ENCODE measurements around the gene DLX1.

DNA sequence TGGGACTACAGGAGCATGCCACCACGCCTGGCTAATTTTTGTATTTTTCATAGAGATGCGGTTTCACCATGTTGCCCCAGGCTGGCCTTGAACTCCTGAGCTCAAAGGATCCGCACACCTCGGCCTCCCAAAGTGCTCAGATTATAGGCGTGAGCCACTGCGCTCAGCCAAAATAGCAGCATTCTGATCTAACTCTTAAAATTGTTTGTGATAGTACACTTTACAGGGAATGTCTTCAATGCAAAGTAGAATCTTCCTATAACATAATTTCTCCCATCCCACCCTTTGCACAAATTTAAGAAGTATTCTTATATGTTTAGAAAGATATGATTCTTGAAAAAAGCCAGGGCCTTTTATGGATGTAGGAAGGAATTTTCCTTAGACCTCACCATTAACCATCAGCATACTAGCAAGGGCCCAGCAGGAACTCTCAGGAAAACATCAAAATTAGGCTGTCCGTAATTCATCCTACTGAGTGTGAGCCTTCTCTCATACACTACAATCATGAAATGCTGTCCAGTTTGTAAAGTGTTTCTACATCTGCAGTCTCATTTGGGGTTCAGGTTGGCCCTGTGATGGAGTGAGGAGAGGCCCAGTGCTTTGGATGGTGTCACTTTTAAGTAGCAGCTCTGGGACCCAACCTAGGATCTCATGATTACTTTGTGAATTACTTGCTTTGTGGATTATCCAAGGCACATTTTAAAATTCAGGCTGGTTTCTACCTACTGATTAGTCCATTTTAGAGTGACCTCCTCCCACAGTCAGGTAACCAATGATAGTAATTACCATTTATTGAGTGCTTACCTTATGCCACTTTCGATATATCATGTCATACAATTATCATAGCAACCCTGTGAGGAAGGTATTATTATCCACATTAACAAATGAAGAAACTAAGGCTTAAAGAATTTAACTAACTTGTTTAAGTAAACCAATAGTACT is 37.5 kb upstream of the DLX1 start:
- TF ChIP-seq EZH2 (IDR thresholded peaks at IDR 0.05; ENCODE audit: low read length, unreplicated experiment) (no peak), EZH2phosphoT487 (IDR thresholded peaks at IDR 0.05; ENCODE audit: borderline replicate concordance, low read length) (no peak)
- TF ChIP-seq, protein P1, sequence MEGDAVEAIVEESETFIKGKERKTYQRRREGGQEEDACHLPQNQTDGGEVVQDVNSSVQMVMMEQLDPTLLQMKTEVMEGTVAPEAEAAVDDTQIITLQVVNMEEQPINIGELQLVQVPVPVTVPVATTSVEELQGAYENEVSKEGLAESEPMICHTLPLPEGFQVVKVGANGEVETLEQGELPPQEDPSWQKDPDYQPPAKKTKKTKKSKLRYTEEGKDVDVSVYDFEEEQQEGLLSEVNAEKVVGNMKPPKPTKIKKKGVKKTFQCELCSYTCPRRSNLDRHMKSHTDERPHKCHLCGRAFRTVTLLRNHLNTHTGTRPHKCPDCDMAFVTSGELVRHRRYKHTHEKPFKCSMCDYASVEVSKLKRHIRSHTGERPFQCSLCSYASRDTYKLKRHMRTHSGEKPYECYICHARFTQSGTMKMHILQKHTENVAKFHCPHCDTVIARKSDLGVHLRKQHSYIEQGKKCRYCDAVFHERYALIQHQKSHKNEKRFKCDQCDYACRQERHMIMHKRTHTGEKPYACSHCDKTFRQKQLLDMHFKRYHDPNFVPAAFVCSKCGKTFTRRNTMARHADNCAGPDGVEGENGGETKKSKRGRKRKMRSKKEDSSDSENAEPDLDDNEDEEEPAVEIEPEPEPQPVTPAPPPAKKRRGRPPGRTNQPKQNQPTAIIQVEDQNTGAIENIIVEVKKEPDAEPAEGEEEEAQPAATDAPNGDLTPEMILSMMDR (conservative IDR thresholded peaks at IDR 0.05; ENCODE audit: low read depth, low read length), result no peak

Measured in PC-3 (cell line).